Measurements from ENCODE around the gene TRIM17. TPM values are rescaled to one million over a fixed set of nuclear protein-coding genes. Genes with fewer than 3 reads are reported as not detected.

The TRIM17 gene
- total and polyA plus RNA-seq, 10 donors = 0.36 to 7.1 (median 4.7) TPM

- peaks cover 0 to 97% (median 25%) of the 10 kb centered on the region in 7 donors for H3K27me3 ChIP-seq (replicated peaks in 1 of 7)
- peaks cover 10 to 59% (median 39%) of the 10 kb centered on the region in 6 donors for H3K4me1 ChIP-seq
- H3K9me3 ChIP-seq = no peaks in the 10 kb centered on the region
- H3K27ac ChIP-seq = no peak overlapping the region
- no peak overlapping the region for H3K4me3 ChIP-seq
- no peaks in the 10 kb centered on the region for H3K36me3 ChIP-seq
- WGBS, 5 donors = 83 to 89% (median 87%) methylated on average over 5 of the region's 5 CpGs
- no peak for DNase-seq
- TF ChIP-seq CTCF (IDR thresholded peaks at IDR 0.05 in 8 of 11, conservative IDR thresholded peaks at IDR 0.05 in 3 of 11) = no peak
- TF ChIP-seq POLR2A (IDR thresholded peaks at IDR 0.05) = no peak
- TF ChIP-seq POLR2AphosphoS5 (IDR thresholded peaks at IDR 0.05) = no peak
- intact Hi-C loops (cut with DNase I; ENCODE audit: low total_unique reads) = no loop called here
Observed at GRCh38 chr1:228462560-228462959, 45.9 kb upstream of the TRIM17 start.

GRCh38 chr1:228460821-228461220 lies 44.2 kb upstream of the TRIM17 start:
- Histone ChIP-seq H3K27me3 (replicated peaks in 1 of 7) (peaks cover 0 to 90% (median 16%) of the 10 kb centered on the region in 7 donors), H3K36me3 (no peaks in the 10 kb centered on the region), H3K4me3 (no peak overlapping the region), H3K4me1 (peaks cover 19 to 75% (median 56%) of the 10 kb centered on the region in 6 donors), H3K9me3 (no peaks in the 10 kb centered on the region), H3K27ac (no peak overlapping the region)
- TF ChIP-seq POLR2A (IDR thresholded peaks at IDR 0.05) (no peak), CTCF (IDR thresholded peaks at IDR 0.05 in 8 of 11, conservative IDR thresholded peaks at IDR 0.05 in 3 of 11) (no peak), POLR2AphosphoS5 (IDR thresholded peaks at IDR 0.05) (no peak)
- WGBS, 5 donors = 74 to 90% (median 87%) methylated on average over 2 of the region's 2 CpGs
- no peak for DNase-seq
- intact Hi-C loops (cut with DNase I; ENCODE audit: low total_unique reads) = no loop called here

GRCh38 chr1:228459091-228459993 lies 42.7 kb upstream of the TRIM17 start:
- intact Hi-C loops (cut with DNase I; ENCODE audit: low total_unique reads) = no loop called here
- Histone ChIP-seq H3K27ac (peak overlapping the region; percentile 81 to 95 (median 90)), H3K36me3 (no peaks in the 10 kb centered on the region), H3K4me1 (peaks cover 19 to 70% (median 52%) of the 10 kb centered on the region in 6 donors), H3K4me3 (peak overlapping the region; percentile 41 to 85 (median 52)), H3K9me3 (no peaks in the 10 kb centered on the region), H3K27me3 (replicated peaks in 1 of 7) (peaks cover 0 to 76% (median 13%) of the 10 kb centered on the region in 7 donors)
- TF ChIP-seq CTCF (IDR thresholded peaks at IDR 0.05 in 8 of 11, conservative IDR thresholded peaks at IDR 0.05 in 3 of 11) (peak; percentile 27 to 87 (median 74)), POLR2A (IDR thresholded peaks at IDR 0.05) (no peak), POLR2AphosphoS5 (IDR thresholded peaks at IDR 0.05) (peak; percentile 28 to 61 (median 49))
- 5 to 9% (median 7%) methylated on average over 36 to 41 of the region's 41 CpGs for WGBS, 5 donors
- DNase-seq = peak; percentile 85
